ENCODE measurements around the gene HECA.
"Not testable (repeated sequence)": the region's sequence is repeated elsewhere in the genome, so short reads cannot be mapped to it uniquely, and the experiment has no call there.

The HECA gene, protein sequence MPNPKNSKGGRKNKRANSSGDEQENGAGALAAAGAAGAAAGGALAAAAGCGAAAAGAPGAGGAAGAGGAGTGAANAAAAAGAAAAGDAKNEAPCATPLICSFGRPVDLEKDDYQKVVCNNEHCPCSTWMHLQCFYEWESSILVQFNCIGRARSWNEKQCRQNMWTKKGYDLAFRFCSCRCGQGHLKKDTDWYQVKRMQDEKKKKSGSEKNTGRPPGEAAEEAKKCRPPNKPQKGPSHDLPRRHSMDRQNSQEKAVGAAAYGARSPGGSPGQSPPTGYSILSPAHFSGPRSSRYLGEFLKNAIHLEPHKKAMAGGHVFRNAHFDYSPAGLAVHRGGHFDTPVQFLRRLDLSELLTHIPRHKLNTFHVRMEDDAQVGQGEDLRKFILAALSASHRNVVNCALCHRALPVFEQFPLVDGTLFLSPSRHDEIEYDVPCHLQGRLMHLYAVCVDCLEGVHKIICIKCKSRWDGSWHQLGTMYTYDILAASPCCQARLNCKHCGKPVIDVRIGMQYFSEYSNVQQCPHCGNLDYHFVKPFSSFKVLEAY

DNA sequence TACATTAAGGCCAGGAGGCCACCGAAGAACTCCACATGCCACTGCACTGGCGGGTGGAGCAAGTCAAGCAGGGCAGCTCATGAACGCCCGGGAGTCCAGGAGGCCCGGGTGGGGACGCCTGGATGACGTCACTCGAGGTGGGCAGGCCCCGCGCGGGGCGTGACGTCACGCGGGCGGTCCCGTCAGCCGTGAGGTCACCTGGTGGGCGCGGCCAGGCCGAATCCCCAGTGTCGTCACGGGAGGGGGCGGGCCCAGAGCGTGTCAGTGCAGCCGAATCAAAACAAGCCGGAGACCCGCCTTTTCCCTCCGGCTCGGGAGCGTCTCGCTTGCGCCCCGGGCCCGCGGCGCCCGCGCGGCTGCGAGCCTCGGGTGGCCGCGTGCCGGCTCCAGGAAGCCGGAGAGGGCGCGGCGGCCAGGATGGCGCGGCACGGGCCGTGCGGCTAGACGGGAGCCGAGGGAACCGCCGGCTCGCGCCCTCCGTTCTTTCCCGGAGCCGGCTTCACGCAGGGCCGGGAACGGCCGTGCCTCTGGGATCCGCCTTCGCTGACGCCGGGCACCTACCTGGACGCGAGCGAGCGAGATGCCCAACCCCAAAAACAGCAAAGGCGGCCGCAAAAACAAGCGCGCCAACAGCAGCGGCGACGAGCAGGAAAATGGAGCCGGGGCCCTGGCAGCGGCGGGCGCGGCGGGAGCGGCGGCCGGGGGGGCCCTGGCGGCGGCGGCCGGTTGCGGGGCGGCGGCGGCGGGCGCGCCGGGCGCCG, at the start of gene HECA:
TSS of gene HECA (plus strand) at position 264 of the 761 bp plus-strand sequence. CDS start at position 581, 317 bp downstream.
- peak; percentile 91 for DNase-seq

DNA sequence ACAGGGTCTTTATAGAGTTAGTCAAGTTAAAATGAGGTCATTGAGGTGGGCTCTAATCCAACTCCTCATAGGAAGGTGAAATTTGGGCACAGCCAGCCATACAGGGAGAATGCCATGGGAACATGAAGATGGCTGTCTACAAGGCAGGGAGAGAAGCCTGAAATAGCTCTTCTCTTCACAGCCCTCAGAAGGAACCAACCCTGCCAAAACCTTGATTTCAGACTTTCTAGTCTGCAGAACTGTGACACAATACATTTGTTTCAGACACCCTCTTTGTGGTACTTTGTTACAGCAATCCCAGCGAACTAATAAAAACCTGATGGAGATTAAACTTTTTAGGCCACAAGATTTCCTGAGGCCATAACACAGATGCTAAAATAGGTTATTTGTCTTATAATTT, 43.1 kb upstream of the HECA start:
- DNase-seq: no peak

DNA sequence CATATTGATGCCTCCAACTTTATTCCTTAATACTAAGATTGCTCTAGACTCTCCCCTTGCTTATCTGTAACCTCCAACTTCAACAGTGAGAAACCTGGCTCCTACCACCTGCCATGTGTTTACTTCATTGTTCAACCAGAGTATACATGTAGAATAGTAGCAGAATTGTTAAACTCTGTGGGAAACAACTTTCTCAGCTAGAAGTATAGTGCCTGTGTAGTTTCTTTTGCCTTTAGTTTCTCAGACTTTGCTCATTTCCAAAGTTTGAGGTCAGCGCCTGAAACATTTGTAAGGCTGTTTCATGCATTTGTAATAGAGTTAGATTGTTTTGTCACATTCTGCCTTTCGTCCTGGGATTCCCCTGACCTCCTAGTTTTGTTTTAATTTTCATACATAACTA, 34.9 kb upstream of the HECA start:
- DNase-seq: no peak

DNA sequence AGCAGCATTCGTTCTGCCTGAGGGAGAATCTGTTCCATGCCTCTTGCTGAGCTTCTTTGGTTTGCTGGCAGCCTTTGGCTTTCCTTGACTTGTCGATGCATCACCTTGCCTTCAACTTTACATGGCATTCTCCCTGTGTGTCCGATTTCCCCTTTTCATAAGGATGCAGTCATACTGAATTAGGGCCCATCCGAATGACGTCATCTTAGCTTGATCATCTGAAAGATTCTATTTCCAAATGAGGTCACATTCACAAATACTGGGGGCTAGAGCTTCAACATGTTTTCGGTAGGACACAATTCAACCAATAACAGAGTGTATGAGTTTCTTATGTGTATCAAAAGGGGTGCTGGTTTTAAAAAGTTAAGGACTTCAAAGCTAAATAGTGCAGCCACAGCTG, 27.8 kb upstream of the HECA start:
- no peak for DNase-seq

DNA sequence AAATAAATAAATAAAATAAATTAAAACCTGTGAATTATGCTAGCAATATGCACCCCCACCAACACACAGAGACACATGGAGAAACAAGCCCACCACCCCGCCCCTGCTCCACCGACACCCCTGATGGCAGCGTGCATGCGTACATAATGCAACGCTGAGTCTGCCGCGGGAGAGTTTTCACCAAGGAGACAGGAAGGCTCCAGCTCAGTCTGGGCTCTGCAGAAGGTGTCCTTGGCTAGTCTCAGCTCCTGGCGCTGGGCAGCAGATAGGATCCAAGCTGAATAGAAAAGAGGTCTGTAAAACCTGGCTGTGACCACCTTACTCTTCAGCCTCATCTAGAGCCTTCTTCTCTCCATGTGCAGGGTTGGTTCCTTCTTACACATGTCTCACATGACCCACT, 26.5 kb upstream of the HECA start:
- no peak for DNase-seq

DNA sequence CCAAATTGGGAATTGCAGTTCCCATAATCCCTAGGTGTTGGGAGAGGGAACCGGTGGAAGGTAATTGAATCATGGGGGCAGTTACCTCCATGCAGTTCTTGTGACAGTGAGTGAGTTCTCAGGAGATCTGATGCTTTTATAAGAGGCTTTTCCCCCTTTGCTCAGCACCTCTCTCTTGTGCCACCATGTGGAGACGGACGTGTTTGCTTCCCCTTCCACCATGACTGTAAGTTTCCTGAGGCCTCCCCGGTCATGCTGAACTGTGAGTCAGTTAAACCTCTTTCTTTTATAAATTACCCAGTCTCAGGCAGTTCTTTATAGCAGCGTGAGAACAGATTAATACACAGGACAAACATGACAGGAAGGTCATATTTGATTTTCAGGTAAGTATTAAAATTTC, 25.3 kb upstream of the HECA start:
- DNase-seq: no peak

DNA sequence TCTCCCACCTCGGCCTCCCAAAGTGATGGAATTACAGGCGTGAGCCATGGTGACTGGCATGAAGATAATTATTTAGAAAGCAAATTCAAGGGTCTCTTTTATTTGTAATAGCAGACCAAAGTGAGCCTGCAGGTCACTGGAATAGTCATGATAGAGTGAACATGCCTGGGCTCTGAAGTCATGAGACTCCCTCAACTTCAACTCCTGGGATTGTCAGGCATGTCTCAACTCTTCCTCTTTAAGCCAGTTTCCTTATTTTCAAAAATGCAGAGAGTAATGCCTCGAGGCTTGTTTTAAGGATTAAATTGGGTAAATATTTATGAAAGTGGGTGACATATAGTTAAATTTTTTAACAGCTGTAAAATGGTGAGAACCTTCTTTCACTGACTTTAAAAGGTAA, 22.7 kb upstream of the HECA start:
- DNase-seq: no peak

DNA sequence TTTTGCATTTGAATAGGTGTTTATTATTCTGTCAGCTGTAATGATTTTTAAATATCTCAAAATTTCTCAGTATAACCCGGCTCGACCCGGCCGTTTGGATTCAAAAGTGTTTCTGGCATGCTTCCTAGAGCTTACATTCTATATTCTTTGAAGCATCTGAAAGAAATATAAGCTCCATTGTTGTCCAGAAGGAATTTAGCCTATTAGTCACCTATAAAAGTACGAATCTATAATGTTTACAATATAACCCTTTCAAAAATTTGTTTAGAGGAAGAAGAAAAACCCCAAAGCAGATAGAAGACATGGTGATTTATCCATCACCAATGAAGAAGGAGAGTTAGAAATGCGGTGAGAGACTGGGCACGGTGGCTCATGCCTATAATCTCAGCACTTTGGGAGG, 22.3 kb upstream of the HECA start:
- DNase-seq: no peak

DNA sequence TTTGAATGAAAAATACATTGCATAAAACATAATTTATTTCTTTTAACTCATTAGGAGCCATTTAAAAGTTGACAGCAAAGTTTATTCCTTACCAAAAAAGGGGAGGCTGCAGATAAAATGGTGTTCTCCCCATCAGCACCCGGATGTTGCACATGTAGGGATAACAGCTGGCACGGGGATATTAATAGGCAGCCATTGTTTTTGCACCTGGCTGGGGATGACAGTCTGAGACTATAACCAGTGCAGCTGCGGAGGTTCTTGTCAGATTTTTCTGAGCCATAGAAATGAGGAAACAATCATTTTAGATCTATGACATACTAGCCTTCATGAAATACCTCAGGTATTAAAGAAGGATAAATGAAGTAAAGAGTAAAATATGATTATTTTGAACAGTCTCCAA, 20.1 kb upstream of the HECA start:
- no peak for DNase-seq

DNA sequence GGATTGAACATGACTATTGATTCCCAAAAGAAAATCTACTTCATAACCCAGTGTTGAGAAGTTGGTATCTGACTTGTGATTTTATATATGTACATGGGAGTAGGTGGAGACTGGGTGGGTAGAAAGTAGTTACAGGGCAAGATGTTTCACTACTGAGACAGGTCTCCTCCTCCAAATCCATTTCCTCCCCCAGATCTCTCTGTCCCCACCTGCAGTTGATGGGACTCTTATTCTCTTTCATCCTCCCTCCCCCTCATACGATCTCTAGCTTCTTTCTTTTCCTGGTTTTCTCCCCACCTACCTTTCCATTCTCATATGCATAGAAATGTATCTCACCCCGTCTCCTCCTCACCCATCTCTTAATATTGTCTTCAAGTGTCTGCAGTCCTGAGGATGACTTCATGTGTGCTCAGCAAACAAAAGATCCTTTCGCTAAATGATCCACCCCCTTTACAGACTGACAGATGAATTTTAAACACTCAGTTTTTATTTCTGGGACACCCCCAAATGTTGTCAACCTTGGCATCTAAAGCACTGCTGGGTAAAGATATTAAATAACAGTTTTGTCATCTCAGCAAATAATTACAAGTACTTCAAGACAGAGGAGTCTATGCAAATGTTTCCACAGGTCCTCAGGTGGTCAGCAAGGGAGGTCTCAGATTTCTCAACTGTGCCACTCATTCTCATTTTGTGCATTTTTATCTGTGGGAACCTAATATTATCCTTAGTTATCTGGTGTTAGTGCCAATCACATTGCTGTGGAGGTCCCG, 18.7 kb upstream of the HECA start:
- DNase-seq: no peak

DNA sequence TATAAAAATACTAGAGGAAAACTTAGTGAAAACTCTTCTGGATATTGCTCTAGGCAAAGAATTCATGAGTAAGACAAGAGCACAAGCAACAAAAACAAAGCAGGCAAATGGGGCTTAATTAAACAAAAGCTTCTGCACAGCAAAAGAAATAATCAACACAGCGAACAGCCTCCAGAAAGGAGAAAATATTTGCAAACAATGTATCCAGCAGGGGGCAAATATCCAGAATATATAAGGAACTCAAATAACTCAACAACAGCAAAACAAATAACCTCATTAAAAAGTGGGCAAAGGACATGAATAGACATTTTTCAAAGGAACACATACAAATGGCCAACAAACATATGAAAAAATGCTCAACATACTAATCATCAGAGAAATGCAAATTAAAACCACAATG, 17.1 kb upstream of the HECA start:
- DNase-seq: no peak

DNA sequence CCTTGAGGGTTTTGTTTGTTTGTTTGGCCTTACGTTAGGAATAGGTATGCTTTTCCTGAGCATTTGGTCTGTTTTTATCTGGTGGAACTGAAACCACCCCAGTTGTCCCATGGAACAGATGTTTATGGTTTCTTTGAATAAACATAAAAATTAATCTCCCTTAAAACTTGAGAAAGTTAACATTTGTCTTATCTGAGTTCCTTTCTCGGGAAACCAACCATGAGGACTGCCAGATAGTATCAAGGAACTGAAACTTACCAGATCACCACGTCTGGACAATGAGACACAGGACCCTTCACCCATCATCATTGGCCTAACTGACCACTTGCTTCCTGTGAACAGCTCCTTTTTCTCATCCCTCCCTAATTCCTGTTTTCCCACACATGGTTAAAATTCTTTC, 15.3 kb upstream of the HECA start:
- DNase-seq: no peak

DNA sequence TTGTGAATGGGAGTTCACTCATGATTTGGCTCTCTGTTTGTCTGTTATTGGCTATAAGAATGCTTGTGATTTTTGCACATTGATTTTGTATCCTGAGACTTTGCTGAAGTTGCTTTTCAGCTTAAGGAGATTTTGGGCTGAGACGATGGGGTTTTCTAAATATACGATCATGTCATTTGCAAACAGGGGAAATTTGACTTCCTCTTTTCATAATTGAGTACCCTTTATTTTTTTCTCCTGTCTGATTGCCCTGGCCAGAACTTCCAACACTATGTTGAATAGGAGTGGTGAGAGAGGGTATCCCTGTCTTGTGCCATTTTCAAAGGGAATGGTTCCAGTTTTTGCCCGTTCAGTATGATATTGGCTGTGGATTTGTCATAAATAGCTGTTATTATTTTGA, 12.1 kb upstream of the HECA start:
- DNase-seq: not testable (repeated sequence)

DNA sequence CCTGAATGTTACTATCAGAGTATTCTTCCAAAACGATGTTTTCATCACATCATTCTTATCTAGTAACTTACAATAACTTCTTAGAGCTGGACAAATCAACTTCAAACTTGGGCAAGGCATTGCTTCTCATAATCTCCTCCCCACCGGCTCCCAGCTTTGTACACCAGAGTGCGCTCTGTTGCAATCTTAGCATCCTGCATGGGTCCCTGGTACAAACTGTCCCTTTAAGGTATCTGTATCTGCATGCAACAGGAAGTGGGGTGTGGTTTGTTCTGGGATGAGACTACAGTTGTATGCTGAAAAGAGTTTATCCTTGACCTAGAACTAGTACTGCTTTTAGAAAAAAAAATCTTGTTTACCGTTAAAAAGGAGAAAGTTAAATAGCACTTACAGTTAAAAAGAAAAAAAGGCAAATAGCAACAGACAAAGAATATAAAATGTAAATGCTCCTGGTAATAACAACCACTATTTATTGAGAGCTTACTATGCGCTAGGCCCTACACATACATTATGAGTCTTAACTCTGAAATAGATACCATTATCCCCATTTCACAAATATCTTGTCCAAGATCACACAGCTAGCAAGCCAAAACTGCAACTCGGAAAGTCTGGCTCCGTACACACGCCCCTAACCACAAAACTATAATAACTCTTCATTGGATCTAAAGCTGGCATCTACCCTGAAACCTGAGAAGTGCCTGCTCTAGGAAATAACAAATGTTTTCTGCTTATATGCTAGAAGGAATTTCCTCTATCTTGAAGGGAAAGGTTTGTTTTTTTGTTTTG, 9.8 kb upstream of the HECA start:
- DNase-seq: no peak

DNA sequence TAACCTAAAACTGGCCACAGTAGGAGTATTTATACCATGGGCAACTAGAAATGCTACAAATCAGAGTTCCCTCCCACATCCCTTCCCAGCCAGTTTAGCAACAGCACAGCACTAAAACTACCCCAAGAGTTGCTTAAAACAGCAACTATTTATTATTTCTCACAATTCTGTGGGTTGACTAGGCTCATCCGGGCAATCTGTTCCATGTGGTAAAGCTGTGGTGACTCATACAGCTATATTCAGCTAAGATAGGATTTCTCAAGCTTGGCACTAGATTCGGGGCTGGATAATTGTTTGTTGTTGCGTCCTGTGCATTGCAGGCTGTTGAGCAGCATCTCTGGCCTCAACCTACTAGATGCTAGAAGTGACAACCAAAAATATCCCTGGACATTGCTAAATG, 8.6 kb upstream of the HECA start:
- DNase-seq: no peak

DNA sequence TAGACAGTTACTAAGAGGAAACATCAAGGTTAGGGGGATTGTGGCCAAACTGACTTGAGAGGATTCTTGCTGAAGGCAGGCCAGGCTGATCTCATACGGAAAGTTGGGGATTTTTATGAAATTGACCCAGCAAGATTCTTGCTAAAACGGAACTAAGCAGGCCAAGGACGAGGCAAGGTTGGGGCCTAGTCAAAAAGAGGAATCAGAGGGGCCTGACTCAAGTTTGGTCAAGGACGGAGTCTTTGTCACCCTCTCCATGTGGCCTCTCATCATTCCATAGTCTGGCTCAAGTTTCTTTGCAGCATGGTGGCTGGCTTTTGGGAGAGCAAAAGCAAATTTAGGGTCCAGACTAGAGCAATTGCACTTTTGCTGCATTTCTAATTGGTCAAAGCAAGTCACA, 7.9 kb upstream of the HECA start:
- no peak for DNase-seq

DNA sequence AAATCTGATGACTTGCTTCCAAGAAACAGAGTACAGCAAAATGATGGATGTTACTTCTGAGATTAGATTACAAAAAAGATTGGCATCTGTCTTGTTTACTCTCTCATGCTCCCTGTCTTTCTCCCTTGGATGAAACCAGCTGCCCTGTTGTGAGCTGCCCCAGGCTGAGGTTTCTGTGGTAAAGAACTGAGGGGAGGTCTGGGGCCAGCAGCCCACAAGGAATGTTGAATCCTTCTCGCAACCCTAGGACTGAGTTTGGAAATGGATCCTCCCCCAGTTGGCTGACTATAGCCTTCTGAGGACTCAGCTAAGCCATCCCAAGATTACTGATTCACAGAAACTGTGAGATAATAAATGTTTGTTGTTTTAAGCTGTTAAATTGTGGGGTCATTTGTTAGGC, 5.6 kb upstream of the HECA start:
- DNase-seq: no peak

DNA sequence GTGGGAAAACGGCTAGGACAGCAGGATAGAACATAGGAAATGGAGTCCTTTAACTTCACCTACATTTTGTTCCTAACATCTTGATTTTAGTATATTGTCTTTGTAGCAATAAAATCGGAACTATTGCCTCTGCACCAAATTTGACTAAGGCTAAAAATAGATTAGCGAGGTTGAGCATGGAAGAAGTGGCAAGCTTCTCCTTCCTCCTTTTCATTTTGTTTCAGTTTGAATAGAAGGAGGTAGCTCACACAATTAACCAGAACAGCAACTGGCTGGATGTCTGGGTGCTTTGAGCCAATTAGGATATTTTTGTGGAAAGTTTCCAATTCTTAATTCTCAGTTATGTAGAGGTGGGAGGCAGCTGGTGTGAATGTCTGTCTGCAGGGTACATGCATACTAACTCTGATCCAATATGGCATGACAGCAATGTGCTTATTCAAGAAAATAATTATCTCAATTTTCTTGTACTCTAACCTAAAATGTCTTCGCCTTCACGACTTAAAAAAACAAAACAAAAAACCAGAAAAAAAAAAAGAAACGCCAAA, 3.1 kb upstream of the HECA start:
- DNase-seq: peak; percentile 35

DNA sequence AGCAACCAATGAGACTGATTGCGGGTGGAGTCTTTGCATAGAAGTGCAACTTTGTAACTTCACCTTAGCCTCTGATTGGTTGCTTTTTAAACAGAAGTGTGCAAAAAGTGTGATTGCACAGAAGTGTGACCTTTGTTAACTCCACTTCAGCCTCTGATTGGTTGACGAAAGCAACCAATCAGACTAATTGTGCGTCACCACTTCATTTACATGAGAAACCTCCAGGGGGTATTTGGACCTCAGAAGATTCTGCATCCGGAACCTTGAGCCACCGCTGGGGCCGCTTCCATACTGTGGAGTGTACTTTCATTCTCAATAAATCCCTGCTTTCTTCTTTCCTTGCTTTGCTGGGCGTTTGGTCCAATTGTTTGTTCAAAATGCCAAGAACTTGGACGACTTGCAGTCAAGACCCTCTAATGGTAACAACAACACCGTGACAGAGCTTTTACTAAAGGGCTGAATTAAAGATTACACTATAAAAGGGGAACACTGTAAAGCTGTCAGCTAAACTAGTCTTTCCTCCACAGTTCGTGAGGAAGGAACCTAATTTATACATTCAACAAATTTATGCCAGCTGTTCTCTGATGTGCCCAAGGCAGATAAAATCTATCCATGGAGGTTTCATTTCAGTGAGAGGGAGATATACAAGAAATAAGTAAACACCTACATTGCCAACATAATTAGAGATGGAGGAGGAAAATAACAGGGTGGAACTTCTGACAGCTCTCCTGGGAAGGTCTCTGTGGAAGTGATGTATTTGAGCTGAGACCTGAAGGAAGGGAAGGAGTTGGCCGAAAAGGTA, 1.4 kb upstream of the HECA start:
- DNase-seq: peak; percentile 40

DNA sequence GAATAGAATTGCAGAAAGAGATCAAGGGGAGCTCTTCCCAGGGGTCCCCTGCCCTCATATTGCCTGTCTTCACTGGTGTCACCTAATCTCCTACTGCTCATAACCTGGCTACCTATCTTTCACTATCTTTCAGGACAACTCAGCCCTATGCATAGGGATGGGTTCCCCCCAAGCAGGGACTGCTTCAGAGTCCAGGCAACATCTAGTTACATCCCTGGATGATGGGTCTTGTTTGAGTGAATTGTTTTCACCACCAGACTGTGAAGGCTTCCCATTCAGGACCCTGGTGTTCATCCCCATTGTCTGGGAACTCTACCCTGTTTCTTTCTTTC, 850 bp upstream of the HECA start:
- DNase-seq: no peak

All from midbrain (tissue), 1 donor.